Endothelial cell of umbilical vein (primary cell): ENCODE measurements around the gene CHCHD3. TPM values are rescaled to one million over a fixed set of nuclear protein-coding genes. Genes with fewer than 3 reads are reported as not detected.

Experiments
- BruUV-seq: library from RNA; stranded (reverse); fragments of 400-500 nt; replicated peaks from 2 replicates; lab custom pipeline; 2021; lab: Mats Ljungman, UMichigan
- CTCF ChIA-PET: fragments of 300-600, 350-600 bp; sonication (Branson Sonifier 250); formaldehyde crosslinking; loops from one replicate; lab custom pipeline; 2021; ENCODE audit warnings: antibody characterized with exemption, inconsistent platforms; lab: Charles Lee
- POLR2A ChIA-PET: fragments of 300-600, 350-600 bp; sonication (Branson Sonifier 250); formaldehyde crosslinking; loops from one replicate; lab custom pipeline; 2021; ENCODE audit warnings: antibody characterized with exemption, inconsistent platforms; lab: Charles Lee
- DNase-seq: peaks from one replicate; pipeline ENCODE4 v3.0.0-alpha.2; 2011; ENCODE audit warnings: low read depth, low spot score
- FAIRE-seq: peaks from 2 replicates; lab custom pipeline; 2011; peaks lifted over from hg19 to GRCh38; lab: Jason Lieb, UNC
- H2AFZ ChIP-seq: 2 replicates; pipeline ENCODE4 v1.6.0; 2012; ENCODE audit warnings: low read depth, low read length, control low read depth, inconsistent platforms
- H3K27ac ChIP-seq: 2 replicates; pipeline ENCODE4 v1.5.1; 2011; ENCODE audit warnings: low read depth, mild to moderate bottlenecking, control low read depth, low read length, moderate library complexity; ENCODE audit not compliant: insufficient read depth
- H3K27me3 ChIP-seq, 2 experiments: 2 replicates each; pipeline versions ENCODE4 v1.6.0 to v1.6.1; 2011; ENCODE audit warnings: low read length in 2 of 2, mixed read lengths in 1 of 2; ENCODE audit not compliant: control insufficient read depth in 2 of 2, insufficient read depth in 2 of 2
- H3K36me3 ChIP-seq, 2 experiments: 2 replicates in 1 of 2; 3 replicates in 1 of 2; pipeline ENCODE4 v1.5.1; 2011; ENCODE audit warnings: low read length in 2 of 2, mild to moderate bottlenecking in 1 of 2, moderate library complexity in 1 of 2; ENCODE audit not compliant: control insufficient read depth in 2 of 2, insufficient read depth in 2 of 2; ENCODE audit errors: extremely low read depth in 1 of 2
- H3K4me1 ChIP-seq: 3 replicates; pipeline ENCODE4 v1.5.1; 2011; ENCODE audit warnings: mild to moderate bottlenecking, low read length; ENCODE audit not compliant: control insufficient read depth, insufficient read depth; ENCODE audit errors: extremely low read depth
- H3K4me2 ChIP-seq: 2 replicates; pipeline ENCODE4 v1.6.1; 2011; ENCODE audit warnings: low read length, control low read depth, mixed read lengths; ENCODE audit not compliant: insufficient read depth
- H3K4me3 ChIP-seq, 3 experiments: fragments of 200-600 bp in 1 of 3; sonication (generic), shearing (Covaris generic) in 1 of 3; replicated peaks in 1 of 3; 2 replicates each; pipeline ENCODE4 v1.5.1; 2011 to 2016; ENCODE audit warnings: control low read depth in 3 of 3, low read length in 3 of 3, mild to moderate bottlenecking in 2 of 3, inconsistent platforms in 1 of 3, low read depth in 1 of 3, moderate library complexity in 1 of 3; ENCODE audit not compliant: insufficient read depth in 1 of 3
- H3K79me2 ChIP-seq: 2 replicates; pipeline ENCODE4 v1.6.0; 2012; ENCODE audit warnings: low read length, inconsistent platforms; ENCODE audit not compliant: control insufficient read depth, insufficient read depth
- H3K9ac ChIP-seq: replicated peaks from 2 replicates; pipeline ENCODE3; 2011; ENCODE audit warnings: low read length, control low read depth; ENCODE audit not compliant: insufficient read depth; ENCODE audit errors: extremely low read depth
- H3K9me1 ChIP-seq: replicated peaks from 3 replicates; pipeline ENCODE4 v1.6.0; 2011; ENCODE audit warnings: mild to moderate bottlenecking, low read length; ENCODE audit not compliant: control insufficient read depth, insufficient read depth; ENCODE audit errors: extremely low read depth
- H3K9me3 ChIP-seq: replicated peaks from 2 replicates; pipeline ENCODE4 v1.5.1; 2012; ENCODE audit warnings: low read length, inconsistent platforms; ENCODE audit not compliant: control insufficient read depth, insufficient read depth
- H4K20me1 ChIP-seq: replicated peaks from 2 replicates; pipeline ENCODE3; 2011; ENCODE audit warnings: mild to moderate bottlenecking, low read length; ENCODE audit not compliant: control insufficient read depth, insufficient read depth; ENCODE audit errors: extremely low read depth
- GATA2 ChIP-seq: IDR thresholded peaks from 2 replicates; pipeline ENCODE4 v1.7.0; 2011; ENCODE audit warnings: low read depth, mild to moderate bottlenecking, moderate library complexity, mixed read lengths, low read length; ENCODE audit not compliant: insufficient read length, insufficient read depth
- MYC ChIP-seq: IDR thresholded peaks from one replicate; pipeline ENCODE4 v1.6.1; 2011; ENCODE audit warnings: mild to moderate bottlenecking, low read depth, low read length
- POLR2A ChIP-seq: IDR thresholded peaks from 2 replicates; pipeline ENCODE4 v1.6.1; 2012; ENCODE audit warnings: low read depth, mild to moderate bottlenecking, control low read depth, low read length
- dilution Hi-C: fragments of 300-500 bp; cut with MboI; formaldehyde crosslinking; loops from one replicate; pipeline ENCODE4 v1.15.0; 2019; ENCODE audit warnings: low sequenced_read_pairs; ENCODE audit not compliant: extremely low pct_ligation_motif_present
- intact Hi-C: fragments of 100-400 bp; cut with micrococcal nuclease; formaldehyde crosslinking; loops from one replicate; pipeline ENCODE4 v1.10.0; 2022
- polyA plus RNA-seq, 4 experiments: library from polyadenylated mRNA; depleted of rRNA in 3 of 4; stranded (reverse) in 3 of 4; unstranded in 1 of 4; fragments of >200 nt; gene quantifications; 2 replicates each; pipeline versions ENCODE4 v1.2.1 to v1.2.3, GENCODE V29; 2011 to 2012; ENCODE audit warnings: missing spikeins in 1 of 4
- total RNA-seq: library from RNA; stranded (reverse); gene quantifications from 2 replicates; pipeline ENCODE4 v1.2.3, GENCODE V29; 2021
- TF ChIP-seq, protein P1 (sequence below), 2 donors: IDR thresholded peaks; 1 replicate in 1 of 2; 2 replicates in 1 of 2; pipeline ENCODE4 v1.5.1; 2011; ENCODE audit warnings: low read length in 2 of 2, mild to moderate bottlenecking in 2 of 2, moderate library complexity in 2 of 2, control low read depth in 1 of 2, inconsistent platforms in 1 of 2, low read depth in 1 of 2; ENCODE audit not compliant: insufficient read depth in 1 of 2; ENCODE audit errors: extremely low read depth in 1 of 2

CHCHD3 gene
- total and polyA plus RNA-seq, 2 donors (not counting 3 experiments of a cell fraction or from before 2014, with no cell fraction given), result 22.0 to 63.7 TPM

DNA sequence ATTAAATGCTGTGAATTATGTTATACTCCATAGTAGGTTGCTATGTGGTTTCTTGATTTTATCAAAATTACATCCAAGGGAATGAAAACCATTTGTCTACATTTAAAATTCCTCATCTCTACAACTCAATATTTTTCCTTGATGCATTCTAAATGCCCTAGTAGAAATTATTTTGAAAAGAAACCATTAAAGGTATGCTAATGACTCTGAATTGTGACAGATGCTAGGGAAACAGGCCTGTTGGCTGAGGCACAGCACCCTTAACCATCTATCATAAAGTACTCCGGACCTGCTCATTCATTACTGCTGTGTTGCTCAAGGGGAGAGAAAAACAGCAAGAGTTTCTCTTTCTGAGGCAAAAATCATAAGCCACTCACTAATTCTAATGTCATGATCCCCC, 131.2 kb downstream of the CHCHD3 start:
- dilution Hi-C loops, result no loop called here
- Histone ChIP-seq H4K20me1 (no peaks in the 10 kb centered on the region), H3K9me1 (no peaks in the 10 kb centered on the region), H3K9me3 (no peaks in the 10 kb centered on the region), H3K79me2 (no peaks in the 10 kb centered on the region), H2AFZ (no peak overlapping the region), H3K36me3 (no peaks in the 10 kb centered on the region), H3K4me2 (no peak overlapping the region), H3K4me1 (no peaks in the 10 kb centered on the region), H3K4me3 (no peak overlapping the region), H3K27ac (no peak overlapping the region), H3K9ac (no peak overlapping the region), H3K27me3 (no peaks in the 10 kb centered on the region)
- intact Hi-C loops, result no loop called here
- DNase-seq (no peak), FAIRE-seq (no peak)
- TF ChIP-seq, protein P1, sequence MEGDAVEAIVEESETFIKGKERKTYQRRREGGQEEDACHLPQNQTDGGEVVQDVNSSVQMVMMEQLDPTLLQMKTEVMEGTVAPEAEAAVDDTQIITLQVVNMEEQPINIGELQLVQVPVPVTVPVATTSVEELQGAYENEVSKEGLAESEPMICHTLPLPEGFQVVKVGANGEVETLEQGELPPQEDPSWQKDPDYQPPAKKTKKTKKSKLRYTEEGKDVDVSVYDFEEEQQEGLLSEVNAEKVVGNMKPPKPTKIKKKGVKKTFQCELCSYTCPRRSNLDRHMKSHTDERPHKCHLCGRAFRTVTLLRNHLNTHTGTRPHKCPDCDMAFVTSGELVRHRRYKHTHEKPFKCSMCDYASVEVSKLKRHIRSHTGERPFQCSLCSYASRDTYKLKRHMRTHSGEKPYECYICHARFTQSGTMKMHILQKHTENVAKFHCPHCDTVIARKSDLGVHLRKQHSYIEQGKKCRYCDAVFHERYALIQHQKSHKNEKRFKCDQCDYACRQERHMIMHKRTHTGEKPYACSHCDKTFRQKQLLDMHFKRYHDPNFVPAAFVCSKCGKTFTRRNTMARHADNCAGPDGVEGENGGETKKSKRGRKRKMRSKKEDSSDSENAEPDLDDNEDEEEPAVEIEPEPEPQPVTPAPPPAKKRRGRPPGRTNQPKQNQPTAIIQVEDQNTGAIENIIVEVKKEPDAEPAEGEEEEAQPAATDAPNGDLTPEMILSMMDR (IDR thresholded peaks at IDR 0.05; ENCODE audit: extremely low read depth in 1 of 2, insufficient read depth in 1 of 2, low read depth in 1 of 2, low read length in 2 of 2), result no peak
- no peak for TF ChIP-seq GATA2
- CTCF ChIA-PET, result no interaction called here
- POLR2A ChIA-PET, result no interaction called here
- BruUV-seq, result no TSS peak

DNA sequence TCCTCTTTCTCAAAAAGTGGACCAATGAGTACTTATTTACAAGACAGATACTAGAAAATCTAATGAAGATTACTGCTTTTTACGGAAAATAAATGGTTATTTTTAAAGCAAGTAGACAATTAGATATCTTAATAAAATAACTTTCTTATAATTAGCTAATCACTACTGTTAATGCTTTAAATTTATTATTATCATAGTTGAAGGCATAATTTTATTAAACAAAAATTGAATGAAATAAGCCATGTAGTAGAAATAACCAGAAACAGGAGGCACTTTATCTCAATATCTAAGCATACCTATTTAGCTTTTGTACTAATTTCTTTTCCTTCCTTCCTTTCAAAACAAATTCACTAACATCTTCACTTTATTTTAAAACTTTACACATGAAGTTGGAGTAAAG, 134.9 kb downstream of the CHCHD3 start:
- peak; percentile 12 for FAIRE-seq
- Histone ChIP-seq H3K9me3 (no peaks in the 10 kb centered on the region), H3K4me1 (no peaks in the 10 kb centered on the region), H4K20me1 (no peaks in the 10 kb centered on the region), H3K79me2 (no peaks in the 10 kb centered on the region), H2AFZ (no peak overlapping the region), H3K4me2 (no peak overlapping the region), H3K36me3 (no peaks in the 10 kb centered on the region), H3K4me3 (no peak overlapping the region), H3K9me1 (no peaks in the 10 kb centered on the region), H3K9ac (no peak overlapping the region), H3K27me3 (no peaks in the 10 kb centered on the region), H3K27ac (no peak overlapping the region)
- ChIA-PET CTCF (interaction anchor here (1.1 kb wide), 1 partner anchor 397 kb away, joined by 3 read pairs; no protein-coding TSS in a partner anchor), POLR2A (no interaction called here)
- intact Hi-C loops, result no loop called here
- dilution Hi-C loops, result no loop called here
- TF ChIP-seq MYC (no peak), POLR2A (no peak)
- TF ChIP-seq, protein P1 (IDR thresholded peaks at IDR 0.05; ENCODE audit: extremely low read depth in 1 of 2, insufficient read depth in 1 of 2, low read depth in 1 of 2, low read length in 2 of 2), result no peak
- no peak for DNase-seq
- no TSS peak for BruUV-seq
